ENCODE data around the gene DIP2A. TPM values are rescaled to one million over a fixed set of nuclear protein-coding genes. Genes with fewer than 3 reads are reported as not detected.

The DIP2A gene
- total RNA-seq (10 to 100 TPM; 32.6 to 71.4 TPM), polyA plus RNA-seq (10 to 100 TPM; 15.5 to 24.8 TPM)
- long read RNA-seq, donor 1, full-length matches to known transcripts, result 3 of 3 reads
- long read RNA-seq, donor 1, partial matches to known transcripts, result 0 of 3 reads
- long read RNA-seq, donor 1, other reads (novel, unspliced or antisense), result 0 of 3 reads
- long read RNA-seq, donor 2, result 0 reads
- long read RNA-seq, donor 3, result 0 reads
- long read RNA-seq, donor 4, partial matches to known transcripts, result 5 of 5 reads
- long read RNA-seq, donor 4, other reads (novel, unspliced or antisense), result 0 of 5 reads
- long read RNA-seq, donor 5, full-length matches to known transcripts, result 4 of 4 reads
- long read RNA-seq, donor 5, partial matches to known transcripts, result 0 of 4 reads
- long read RNA-seq, donor 5, other reads (novel, unspliced or antisense), result 0 of 4 reads

- H3K4me3 ChIP-seq, result peak within 1 kb of the TSS; percentile 76
- H3K27ac ChIP-seq (ENCODE audit: low read depth in 1 of 2, low read length in 1 of 2), result peak within 1 kb of the TSS; percentile 90 to 97
- no peaks in the 10 kb centered on the region for H3K9me3 ChIP-seq (ENCODE audit: control insufficient read depth in 4 of 4, insufficient read depth in 3 of 4, low read length in 3 of 4)
- H3K36me3 ChIP-seq (ENCODE audit: control insufficient read depth in 4 of 4, insufficient read depth in 4 of 4, low read length in 4 of 4), result peaks cover 0 to 4% (median 3%) of the 10 kb centered on the region in 4 donors
- ATAC-seq (ENCODE audit: insufficient read depth, low FRiP score), result peak; percentile 97
- peaks cover 8 to 29% (median 25%) of the 10 kb centered on the region in 5 donors for H3K4me1 ChIP-seq (ENCODE audit: control insufficient read depth in 5 of 5, insufficient read depth in 5 of 5, low read length in 5 of 5)
- WGBS, 2 donors, result 0 to 1% methylated on average over 49 to 91 of the region's 91 CpGs
- TF ChIP-seq CTCF (IDR thresholded peaks at IDR 0.05; ENCODE audit: control extremely low read depth, extremely low read depth), result no peak
- no peaks in the 10 kb centered on the region for H3K27me3 ChIP-seq (ENCODE audit: control insufficient read depth in 3 of 3, insufficient read depth in 3 of 3, low read length in 2 of 3)
- peak within 1 kb of the TSS; percentile 87 to 91 for H3K9ac ChIP-seq (ENCODE audit: insufficient read depth in 1 of 2, low read length in 2 of 2)
- DNase-seq, result peak; percentile 98 to 99 (median 98)
These were observed at the start of gene DIP2A for GRCh38 chr21:46458315-46459023. Gene DIP2A, plus strand, starts transcription at chr21:46458891. Its CDS starts 241 bp downstream, at chr21:46459132.

- H3K9ac ChIP-seq (ENCODE audit: insufficient read depth in 1 of 2, low read length in 2 of 2), result no peak overlapping the region
- no peak overlapping the region for H3K4me3 ChIP-seq
- peaks cover 7 to 24% (median 15%) of the 10 kb centered on the region in 4 donors for H3K36me3 ChIP-seq (ENCODE audit: control insufficient read depth in 4 of 4, insufficient read depth in 4 of 4, low read length in 4 of 4)
- no peaks in the 10 kb centered on the region for H3K27me3 ChIP-seq (ENCODE audit: control insufficient read depth in 3 of 3, insufficient read depth in 3 of 3, low read length in 2 of 3)
- no peak for ATAC-seq (ENCODE audit: insufficient read depth, low FRiP score)
- no peaks in the 10 kb centered on the region for H3K4me1 ChIP-seq (ENCODE audit: control insufficient read depth in 5 of 5, insufficient read depth in 5 of 5, low read length in 5 of 5)
- 93 to 96% methylated on average over 32 of the region's 32 CpGs for WGBS, 2 donors
- DNase-seq, result no peak
- H3K27ac ChIP-seq (ENCODE audit: low read depth in 1 of 2, low read length in 1 of 2), result no peak overlapping the region
- no peak for TF ChIP-seq CTCF (IDR thresholded peaks at IDR 0.05; ENCODE audit: control extremely low read depth, extremely low read depth)
- H3K9me3 ChIP-seq (ENCODE audit: control insufficient read depth in 4 of 4, insufficient read depth in 3 of 4, low read length in 3 of 4), result peaks cover 0 to 2% (median 0%) of the 10 kb centered on the region in 4 donors
These were observed 48.9 kb upstream of the DIP2A start for GRCh38 chr21:46409641-46410406.

GRCh38 chr21:46410516-46410915 lies 48.2 kb upstream of the DIP2A start:
- peaks cover 7 to 27% (median 13%) of the 10 kb centered on the region in 4 donors for H3K36me3 ChIP-seq (ENCODE audit: control insufficient read depth in 4 of 4, insufficient read depth in 4 of 4, low read length in 4 of 4)
- TF ChIP-seq CTCF (IDR thresholded peaks at IDR 0.05; ENCODE audit: control extremely low read depth, extremely low read depth), result no peak
- no peak overlapping the region for H3K9ac ChIP-seq (ENCODE audit: insufficient read depth in 1 of 2, low read length in 2 of 2)
- no peaks in the 10 kb centered on the region for H3K4me1 ChIP-seq (ENCODE audit: control insufficient read depth in 5 of 5, insufficient read depth in 5 of 5, low read length in 5 of 5)
- ATAC-seq (ENCODE audit: insufficient read depth, low FRiP score) (no peak), DNase-seq (no peak)
- H3K4me3 ChIP-seq, result no peak overlapping the region
- no peaks in the 10 kb centered on the region for H3K27me3 ChIP-seq (ENCODE audit: control insufficient read depth in 3 of 3, insufficient read depth in 3 of 3, low read length in 2 of 3)
- H3K9me3 ChIP-seq (ENCODE audit: control insufficient read depth in 4 of 4, insufficient read depth in 3 of 4, low read length in 3 of 4), result peaks cover 0 to 2% (median 0%) of the 10 kb centered on the region in 4 donors
- H3K27ac ChIP-seq (ENCODE audit: low read depth in 1 of 2, low read length in 1 of 2), result no peak overlapping the region
- WGBS, 2 donors, result 97 to 98% methylated on average over 9 of the region's 9 CpGs
